SU-DHL-6 (cell line): ENCODE results near the gene TXNDC2.

Experiments used
- H2AFZ ChIP-seq: fragments of 200-600 bp; sonication (generic); 2 replicates; pipeline ENCODE4 v1.6.1; 2014; ENCODE audit warnings: low read depth, mild to moderate bottlenecking, moderate library complexity, mixed read lengths, antibody characterized with exemption, low read length; ENCODE audit not compliant: severe bottlenecking
- H3F3A ChIP-seq: fragments of 200-600 bp; shearing (Covaris generic); 2 replicates; pipeline ENCODE4 v1.6.0; 2016; ENCODE audit warnings: antibody characterized with exemption, mild to moderate bottlenecking; ENCODE audit not compliant: insufficient read depth
- H3K27ac ChIP-seq: fragments of 200-600 bp; sonication (generic); 2 replicates; pipeline ENCODE4 v1.5.1; 2016; ENCODE audit warnings: low read depth, mild to moderate bottlenecking, low read length, moderate library complexity, mixed read lengths
- H3K27me3 ChIP-seq: fragments of 200-600 bp; sonication (generic), shearing (Covaris generic); 2 replicates; pipeline ENCODE4 v1.6.0; 2014; ENCODE audit warnings: mild to moderate bottlenecking, low read length
- H3K36me3 ChIP-seq: fragments of 200-600 bp; sonication (generic); 2 replicates; pipeline ENCODE4 v1.6.1; 2014; ENCODE audit warnings: mild to moderate bottlenecking, low read length, mixed read lengths
- H3K4me2 ChIP-seq: fragments of 300-600, 200-600 bp; shearing (Covaris generic), sonication (generic); 2 replicates; pipeline ENCODE4 v1.6.0; 2014; ENCODE audit warnings: low read length, low read depth, mild to moderate bottlenecking; ENCODE audit not compliant: poor library complexity, severe bottlenecking
- H3K4me3 ChIP-seq: fragments of 200-600 bp; sonication (generic); 2 replicates; pipeline ENCODE4 v1.5.1; 2014; ENCODE audit warnings: antibody characterized with exemption, low read length, mild to moderate bottlenecking, mixed read lengths; ENCODE audit not compliant: insufficient read depth, poor library complexity, severe bottlenecking
- H3K79me2 ChIP-seq: fragments of 200-600 bp; sonication (generic); 2 replicates; pipeline ENCODE4 v1.6.1; 2014; ENCODE audit warnings: mild to moderate bottlenecking, low read length, moderate library complexity; ENCODE audit not compliant: insufficient read depth
- H3K9ac ChIP-seq: fragments of 200-600 bp; sonication (generic); 2 replicates; pipeline ENCODE4 v1.7.0; 2014; ENCODE audit warnings: mild to moderate bottlenecking, low read length
- H3K9me2 ChIP-seq: fragments of 200-600 bp; sonication (generic); replicated peaks from 2 replicates; pipeline ENCODE4 v1.6.1; 2014; ENCODE audit warnings: low read length; ENCODE audit not compliant: insufficient read depth
- H3K9me3 ChIP-seq: fragments of 200-600 bp; sonication (generic); 2 replicates; pipeline ENCODE4 v1.6.1; 2014; ENCODE audit warnings: low read length, mixed read lengths; ENCODE audit not compliant: insufficient read depth
- H4K20me1 ChIP-seq: fragments of 200-600 bp; sonication (generic); 2 replicates; pipeline ENCODE4 v1.6.1; 2014; ENCODE audit warnings: low read depth, mild to moderate bottlenecking, antibody characterized with exemption, low read length, moderate library complexity, mixed read lengths
- CTCF ChIP-seq: fragments of 200-600 bp; sonication (generic); IDR thresholded peaks from one replicate; pipeline ENCODE4 v1.5.1; 2017; ENCODE audit warnings: antibody characterized with exemption, mild to moderate bottlenecking, low read length, moderate library complexity; ENCODE audit not compliant: insufficient read depth, poor library complexity, severe bottlenecking
- EZH2phosphoT487 ChIP-seq: fragments of 200-600 bp; sonication (generic), shearing (Covaris generic); conservative IDR thresholded peaks from 2 replicates; pipeline ENCODE4 v1.6.1; 2018; ENCODE audit warnings: mild to moderate bottlenecking, antibody characterized with exemption, low read length, moderate library complexity, mixed read lengths

TXNDC2 gene

GRCh38 chr18:9915291-9916076 lies 29.7 kb downstream of the TXNDC2 start:
- Histone ChIP-seq H3K4me3 (peak overlapping the region; percentile 61), H3K36me3 (no peaks in the 10 kb centered on the region), H2AFZ (no peak overlapping the region), H3K27me3 (no peaks in the 10 kb centered on the region), H3K9me2 (no peaks in the 10 kb centered on the region), H3K9me3 (no peaks in the 10 kb centered on the region), H3K79me2 (peaks cover 64% of the 10 kb centered on the region), H3K4me2 (peak overlapping the region; percentile 91), H3F3A (0 out of 2 replicates have a peak, but pooled peaks cover 7% of the 10 kb centered on the region), H3K9ac (peak overlapping the region; percentile 96), H3K27ac (peak overlapping the region; percentile 84; the same call in 1 of the 2 replicates), H4K20me1 (peaks cover 51% of the 10 kb centered on the region)
- TF ChIP-seq EZH2phosphoT487 (no peak), CTCF (no peak)

GRCh38 chr18:9916077-9916639 lies 30.4 kb downstream of the TXNDC2 start:
- Histone ChIP-seq H3K36me3 (no peaks in the 10 kb centered on the region), H3K27me3 (no peaks in the 10 kb centered on the region), H4K20me1 (peaks cover 55% of the 10 kb centered on the region), H3K4me2 (peak overlapping the region; percentile 91), H3K9ac (peak overlapping the region; percentile 96), H3K4me3 (peak overlapping the region; percentile 61), H3K27ac (peak overlapping the region; percentile 20; the same call in 1 of the 2 replicates), H2AFZ (no peak overlapping the region), H3K79me2 (peaks cover 71% of the 10 kb centered on the region), H3F3A (0 out of 2 replicates have a peak, but pooled peaks cover 7% of the 10 kb centered on the region), H3K9me3 (no peaks in the 10 kb centered on the region), H3K9me2 (no peaks in the 10 kb centered on the region)
- no peak for TF ChIP-seq EZH2phosphoT487
- TF ChIP-seq CTCF, result no peak

GRCh38 chr18:9916808-9917207 lies 31.0 kb downstream of the TXNDC2 start:
- H3K79me2 ChIP-seq, result peaks cover 77% of the 10 kb centered on the region
- peaks cover 60% of the 10 kb centered on the region for H4K20me1 ChIP-seq
- TF ChIP-seq CTCF, result no peak
- TF ChIP-seq EZH2phosphoT487, result no peak
- H3K9me2 ChIP-seq, result no peaks in the 10 kb centered on the region
- no peak overlapping the region for H2AFZ ChIP-seq
- peak overlapping the region; percentile 96; the same call in 1 of the 2 replicates for H3K9ac ChIP-seq
- H3K36me3 ChIP-seq, result no peaks in the 10 kb centered on the region
- H3K27ac ChIP-seq, result no peak overlapping the region
- H3F3A ChIP-seq, result 0 out of 2 replicates have a peak, but pooled peaks cover 7% of the 10 kb centered on the region
- H3K27me3 ChIP-seq, result no peaks in the 10 kb centered on the region
- peak overlapping the region; percentile 61 for H3K4me3 ChIP-seq
- no peaks in the 10 kb centered on the region for H3K9me3 ChIP-seq
- H3K4me2 ChIP-seq, result peak overlapping the region; percentile 91
